ENCODE results near the gene MFAP1.

DNA sequence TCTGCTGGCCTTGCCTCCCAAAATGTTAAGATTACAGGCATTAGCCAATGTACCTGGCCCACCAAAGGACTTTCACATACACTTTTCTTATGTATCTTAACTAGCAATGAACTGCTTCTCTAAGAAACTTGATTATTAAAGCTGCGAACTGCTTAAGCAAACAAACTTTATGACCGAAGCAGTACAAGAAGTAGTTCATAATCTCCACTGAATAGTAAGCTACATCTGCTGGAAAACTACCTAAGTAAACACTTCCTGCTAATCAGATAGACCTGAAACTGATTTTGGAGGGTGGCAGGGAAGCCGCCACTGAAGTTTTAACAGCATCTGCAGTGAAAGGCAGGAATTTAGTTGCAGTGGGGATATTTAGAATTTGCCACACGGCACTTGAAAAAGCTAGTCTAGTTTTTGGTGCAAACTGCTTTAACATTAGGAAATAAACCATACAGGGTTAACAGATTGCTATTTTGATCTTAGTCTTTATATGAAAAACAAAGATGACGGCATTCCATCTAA lies 16.0 kb downstream of the MFAP1 start:
- TF ChIP-seq CTCF (IDR thresholded peaks at IDR 0.05) (no peak), EP300 (IDR thresholded peaks at IDR 0.05) (no peak)
